T follicular helper cell (primary cell): ENCODE results near the gene TMC7.

ENCODE experiments used
- DNase-seq: peaks from one replicate; pipeline ENCODE4 v3.0.0-alpha.2; 2020; ENCODE audit warnings: low read depth

TMC7 gene

DNA sequence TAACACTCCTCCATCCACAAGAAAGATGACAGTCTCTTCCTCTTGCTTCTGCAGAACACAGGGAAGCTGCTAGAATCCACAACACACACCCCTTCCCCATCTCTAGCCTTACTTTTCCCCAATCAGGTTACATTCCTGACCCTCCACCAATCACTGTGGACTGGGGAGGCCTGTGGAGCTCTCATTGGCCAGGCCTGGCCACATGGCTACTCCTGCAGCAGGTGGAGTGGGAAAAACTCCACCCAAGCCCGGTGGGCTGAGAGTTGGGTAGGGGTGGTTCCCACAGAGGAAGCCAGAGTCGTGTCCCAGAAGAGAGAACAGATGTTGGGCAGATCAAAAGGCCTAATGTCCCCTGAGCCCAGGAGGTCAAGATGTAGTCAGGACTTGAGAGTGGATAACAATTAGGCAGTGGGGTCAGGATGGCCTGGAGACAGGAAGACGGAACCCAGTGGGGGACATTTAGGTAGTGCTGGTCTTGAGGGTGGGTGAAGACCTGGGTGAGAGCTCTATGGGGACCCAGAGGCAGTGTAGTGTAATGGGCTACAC is 105.7 kb downstream of the TMC7 start:
- DNase-seq = no peak

DNA sequence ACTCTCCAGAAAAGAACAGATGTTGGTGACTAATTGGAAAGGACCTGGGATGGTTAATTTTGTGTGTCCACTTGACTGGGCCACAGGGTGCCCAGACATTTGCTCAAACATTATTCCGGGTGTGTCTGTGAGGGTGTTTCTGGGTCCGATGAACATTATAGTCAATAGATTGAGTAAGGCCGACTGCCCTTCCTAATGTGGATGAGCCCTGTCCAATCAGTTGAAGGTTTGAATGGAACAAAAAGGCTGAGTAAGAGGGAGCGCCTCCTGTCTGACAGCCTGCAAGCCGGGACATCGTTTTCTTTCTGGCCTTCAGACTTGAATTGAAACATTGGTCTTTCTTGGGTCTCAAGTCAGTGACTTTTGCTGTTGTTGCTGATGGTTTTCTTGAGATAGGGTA is 107.2 kb downstream of the TMC7 start:
- no peak for DNase-seq

DNA sequence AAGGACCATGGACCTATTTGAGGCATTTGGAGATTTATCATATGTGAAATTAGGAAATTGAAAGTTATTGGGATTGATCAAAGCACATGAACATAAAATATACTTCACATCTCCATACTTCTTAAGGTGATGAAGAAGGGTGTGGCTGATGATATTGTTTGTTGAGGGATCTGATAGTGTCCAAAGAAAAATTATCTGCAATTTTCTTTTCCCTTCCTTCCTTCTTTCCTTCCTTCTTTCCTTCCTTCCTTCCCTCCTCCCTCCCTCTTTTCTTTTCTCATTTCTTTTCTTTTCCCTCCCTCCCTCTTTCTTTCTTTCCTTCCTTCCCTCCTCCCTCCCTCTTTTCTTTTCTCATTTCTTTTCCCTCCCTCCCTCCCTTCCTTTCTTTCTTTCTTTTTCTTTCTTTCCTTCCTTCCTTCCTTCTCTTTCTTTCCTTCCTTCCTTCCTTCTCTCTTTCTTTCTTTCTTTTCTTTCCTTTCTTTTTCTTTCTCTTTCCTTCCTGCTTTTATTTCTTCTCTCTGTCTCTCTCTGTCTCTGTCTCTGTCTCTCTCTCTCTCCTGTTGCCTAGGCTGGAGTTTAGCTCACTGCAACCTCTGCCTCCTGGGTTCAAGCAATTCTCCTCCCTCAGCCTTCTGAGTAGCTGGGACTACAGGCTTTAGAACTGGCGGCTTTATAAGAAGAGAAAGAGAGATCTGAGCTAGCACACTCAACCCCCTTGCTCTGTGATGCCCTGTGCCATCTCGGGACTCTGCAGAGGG is 109.1 kb downstream of the TMC7 start:
- no peak for DNase-seq

DNA sequence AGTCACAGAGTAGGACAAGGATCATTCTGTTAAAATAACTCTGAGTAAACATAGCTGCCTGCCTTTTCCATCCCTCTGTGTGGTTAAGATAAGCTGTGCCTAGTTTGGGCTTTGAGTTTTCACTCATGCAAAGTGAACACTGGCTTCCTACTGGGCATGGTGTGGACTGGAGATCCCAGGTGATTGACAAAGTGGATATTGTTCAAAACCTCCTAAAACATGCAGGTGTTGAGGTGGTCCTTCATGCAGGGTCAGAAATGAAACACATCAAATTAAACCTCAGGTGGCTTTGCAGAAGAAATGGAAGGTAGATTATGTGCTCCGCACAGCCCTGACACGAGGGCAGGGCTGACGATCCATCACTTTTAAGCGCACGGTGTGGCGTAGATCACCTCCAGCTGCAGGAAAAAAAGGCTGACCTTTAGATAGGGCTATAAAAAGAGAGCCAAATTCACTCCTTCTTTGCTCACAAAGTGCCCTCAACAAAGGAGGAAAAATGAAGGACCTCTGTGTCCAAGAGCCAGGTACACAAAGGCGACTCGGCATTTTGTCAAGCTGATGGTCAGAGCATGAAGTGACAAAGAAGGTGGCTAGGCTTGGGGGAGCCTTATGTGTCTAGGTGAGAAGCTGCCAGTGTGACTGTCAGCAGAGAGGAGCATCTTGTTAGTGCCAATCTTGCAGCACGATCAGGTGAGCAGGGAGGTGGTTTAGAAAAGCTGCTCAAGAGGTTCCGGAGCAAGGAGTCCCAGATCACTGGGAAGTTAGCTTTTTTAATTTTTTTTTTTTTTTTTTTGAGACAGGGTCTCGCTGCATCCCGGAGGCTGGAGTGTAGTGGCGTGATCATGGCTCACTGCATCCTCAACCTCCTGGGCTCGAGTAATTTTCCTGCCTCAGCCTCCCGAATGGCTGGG is 110.2 kb downstream of the TMC7 start:
- no peak for DNase-seq

DNA sequence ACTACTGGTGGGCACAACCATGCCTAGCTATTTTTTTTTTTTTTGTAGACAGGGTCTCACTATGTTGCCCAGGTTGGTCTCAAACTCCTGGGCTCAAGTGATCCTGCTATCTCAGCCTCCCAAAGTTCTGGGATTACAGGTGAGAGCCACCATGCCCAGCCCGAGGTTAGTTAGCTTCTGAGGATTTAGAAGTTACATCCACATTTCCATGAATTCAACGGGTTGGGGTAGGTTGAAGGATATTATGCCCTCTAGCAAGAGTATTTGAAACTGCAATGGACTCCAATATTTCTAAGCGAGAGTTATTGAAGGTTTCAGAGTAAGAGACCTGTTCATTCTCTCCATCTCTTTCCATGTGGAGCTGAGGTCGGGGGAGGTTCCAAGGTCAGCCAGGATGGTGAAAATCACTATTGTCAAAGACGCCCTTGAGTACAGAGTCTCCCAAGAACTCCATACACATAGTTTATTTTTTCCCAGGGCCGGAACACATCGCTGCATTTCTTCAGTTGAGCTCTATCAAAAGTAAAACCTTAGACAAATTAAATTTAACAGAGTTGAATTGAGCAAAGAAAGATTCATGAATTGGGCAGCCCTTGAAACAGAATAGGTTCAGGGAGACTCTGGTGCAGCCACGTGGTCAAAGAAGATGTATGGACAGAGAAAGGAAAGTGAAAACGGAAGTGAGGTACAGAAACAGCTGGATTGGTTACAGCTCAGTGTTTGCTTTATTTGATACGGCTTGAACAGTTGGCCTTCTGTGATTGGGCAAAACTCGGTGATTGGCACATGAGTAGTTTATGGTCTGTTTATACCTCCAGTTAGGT is 111.0 kb downstream of the TMC7 start:
- no peak for DNase-seq

DNA sequence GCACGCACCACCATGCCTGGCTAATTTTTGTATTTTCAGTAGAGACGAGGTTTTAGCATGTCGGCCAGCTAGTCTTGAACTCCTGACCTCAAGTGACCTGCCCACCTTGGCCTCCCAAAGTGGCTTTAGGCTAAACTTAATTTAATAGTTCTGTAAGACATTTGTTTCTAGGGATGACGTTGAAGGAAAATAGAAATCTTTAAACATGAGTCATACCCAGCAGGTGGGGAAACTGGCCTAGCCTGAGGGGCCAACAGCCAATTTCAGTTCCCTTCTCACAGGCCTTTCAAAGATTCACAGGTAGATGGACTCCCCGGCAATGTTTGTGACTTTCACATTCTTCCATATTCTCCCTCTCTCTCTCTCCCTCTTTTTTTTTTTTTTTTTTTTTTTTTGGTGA is 111.9 kb downstream of the TMC7 start:
- DNase-seq = no peak

DNA sequence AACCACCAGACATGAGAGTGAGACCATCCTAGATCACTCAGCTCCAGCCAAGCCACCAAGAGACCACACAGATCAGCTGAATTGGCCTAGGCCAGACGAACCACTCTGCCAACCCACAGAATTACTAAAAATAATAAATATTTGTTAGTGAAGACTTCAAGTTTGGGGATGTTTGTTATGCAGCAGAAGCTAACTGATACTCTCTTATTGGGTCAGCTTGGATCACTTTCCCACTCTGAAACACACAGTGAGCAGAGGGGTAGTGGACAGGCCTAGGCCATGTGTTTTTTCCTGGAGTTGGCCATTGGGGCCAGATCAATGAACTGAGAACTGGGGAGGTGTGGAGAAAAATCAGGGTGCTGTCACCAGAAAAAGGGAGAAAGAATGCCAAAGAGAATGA is 114.4 kb downstream of the TMC7 start:
- DNase-seq = no peak

DNA sequence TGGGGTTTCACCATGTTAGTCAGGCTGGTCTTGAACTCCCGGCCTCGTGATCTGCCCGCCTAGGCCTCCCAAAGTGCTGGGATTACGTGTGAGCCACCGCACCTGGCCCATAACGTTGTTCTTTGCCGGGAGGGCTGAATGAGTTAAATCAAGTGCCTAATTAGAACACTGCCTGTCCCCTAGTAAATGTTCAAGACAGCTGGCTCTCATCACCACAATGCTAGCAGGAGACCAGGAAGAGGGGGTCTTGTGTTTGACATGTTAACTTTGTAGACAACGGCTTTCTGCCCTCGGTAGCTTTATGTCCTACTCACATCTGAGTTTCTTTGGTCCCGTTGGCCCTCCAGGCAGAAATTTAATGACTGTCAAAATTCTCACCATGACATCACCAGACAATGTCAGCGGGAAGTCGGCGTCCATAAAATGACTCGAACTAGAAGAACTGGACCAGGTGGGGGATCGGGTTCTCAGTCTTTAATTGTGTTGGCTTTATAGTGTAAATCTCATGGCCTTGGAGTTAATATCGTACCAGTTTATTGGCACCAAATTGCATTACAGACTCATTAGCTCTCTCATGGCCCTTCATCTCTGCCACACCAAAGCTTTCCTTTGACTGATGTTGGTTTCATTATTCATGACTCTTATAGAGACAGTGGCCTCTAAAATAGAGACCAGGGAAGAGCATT is 118.6 kb downstream of the TMC7 start:
- no peak for DNase-seq

DNA sequence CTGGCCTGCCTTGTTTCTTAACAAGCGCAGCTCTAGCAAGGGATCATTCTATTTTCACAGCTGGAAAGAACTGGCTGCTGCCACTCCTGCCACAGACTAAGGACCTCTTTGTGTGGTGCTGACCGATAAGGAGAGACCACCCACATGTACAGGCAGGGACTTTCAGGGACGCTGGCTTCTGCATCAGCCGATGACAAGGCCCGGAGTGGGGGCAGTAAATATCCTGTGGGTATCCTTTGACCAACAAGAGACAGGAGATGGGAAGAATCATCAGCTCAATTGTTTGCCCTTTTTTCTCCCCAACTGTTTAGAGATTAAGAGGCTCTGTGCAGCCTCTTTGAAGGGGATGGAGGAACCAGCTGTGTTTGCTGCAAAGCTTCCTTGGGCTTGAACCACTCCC is 120.9 kb downstream of the TMC7 start:
- DNase-seq = no peak

DNA sequence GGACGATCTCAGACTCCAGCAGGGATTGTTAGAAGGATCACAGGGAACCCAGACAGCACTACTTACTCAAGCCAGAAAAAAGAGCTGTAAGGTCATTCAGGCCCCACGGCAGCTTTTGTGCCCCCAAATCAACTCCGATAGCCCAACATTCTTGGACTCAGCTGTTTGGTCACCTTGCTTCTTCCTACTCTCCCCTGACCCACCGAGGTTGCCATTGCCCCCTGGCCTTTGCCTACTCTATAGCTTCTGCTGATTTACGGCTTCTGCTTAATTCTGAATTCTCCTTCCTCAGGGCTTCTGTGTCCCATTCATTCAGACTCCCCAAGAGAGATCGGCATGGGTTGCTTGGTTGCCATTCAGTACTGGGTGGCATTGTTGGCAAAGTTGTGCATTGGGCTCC is 121.4 kb downstream of the TMC7 start:
- no peak for DNase-seq

DNA sequence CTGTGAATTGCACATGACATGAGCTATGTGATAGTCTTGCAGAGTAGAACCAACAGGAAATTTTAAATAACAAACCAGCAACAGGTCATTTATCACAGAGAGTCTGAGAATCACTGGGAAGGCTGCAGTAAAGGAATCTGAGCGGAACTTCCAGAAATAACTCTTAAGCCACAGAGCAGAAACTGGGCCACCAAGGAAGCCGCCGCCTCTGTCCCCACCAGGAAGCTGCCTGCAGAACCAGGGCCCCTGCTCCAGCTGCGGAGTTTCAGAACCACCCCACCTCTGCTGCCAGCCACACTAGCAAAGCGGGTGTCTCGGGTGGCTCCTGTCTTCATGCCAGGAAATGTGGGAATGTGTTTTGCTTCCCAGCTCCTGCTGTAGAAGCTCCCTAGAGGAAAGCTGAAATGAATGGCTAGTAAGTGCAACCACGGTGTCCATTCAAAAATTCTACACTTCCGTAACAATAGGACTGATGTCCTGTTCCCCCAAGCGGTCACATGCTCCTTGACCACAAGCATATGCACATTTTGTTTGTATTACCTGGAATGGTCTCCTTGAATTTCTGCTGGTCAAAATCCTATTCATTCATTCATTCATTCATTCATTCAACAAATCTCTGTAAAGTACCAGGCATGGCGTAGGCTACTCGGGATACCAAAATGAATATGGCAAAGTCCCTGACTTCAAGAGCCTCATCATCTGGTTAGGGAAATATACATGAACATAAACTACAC is 122.3 kb downstream of the TMC7 start:
- DNase-seq = no peak

DNA sequence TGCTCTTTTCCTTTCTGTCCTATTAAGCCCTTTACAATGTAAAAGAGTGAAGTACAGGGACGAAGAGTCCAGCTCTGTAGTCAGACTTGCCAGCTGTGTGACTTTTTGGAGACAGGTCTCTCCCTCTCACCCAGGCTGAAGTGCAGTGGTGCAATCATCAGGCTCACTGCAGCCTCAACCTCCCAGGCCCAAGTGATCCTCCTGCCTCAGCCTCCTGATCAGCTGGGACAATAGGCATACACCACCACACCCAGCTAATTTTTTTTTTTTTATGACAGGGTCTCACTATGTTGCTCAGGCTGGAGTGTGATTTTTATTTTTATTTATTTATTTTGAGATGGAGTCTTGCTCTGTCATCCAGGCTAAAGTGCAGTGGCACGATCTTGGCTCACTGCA is 122.9 kb downstream of the TMC7 start:
- DNase-seq = no peak

DNA sequence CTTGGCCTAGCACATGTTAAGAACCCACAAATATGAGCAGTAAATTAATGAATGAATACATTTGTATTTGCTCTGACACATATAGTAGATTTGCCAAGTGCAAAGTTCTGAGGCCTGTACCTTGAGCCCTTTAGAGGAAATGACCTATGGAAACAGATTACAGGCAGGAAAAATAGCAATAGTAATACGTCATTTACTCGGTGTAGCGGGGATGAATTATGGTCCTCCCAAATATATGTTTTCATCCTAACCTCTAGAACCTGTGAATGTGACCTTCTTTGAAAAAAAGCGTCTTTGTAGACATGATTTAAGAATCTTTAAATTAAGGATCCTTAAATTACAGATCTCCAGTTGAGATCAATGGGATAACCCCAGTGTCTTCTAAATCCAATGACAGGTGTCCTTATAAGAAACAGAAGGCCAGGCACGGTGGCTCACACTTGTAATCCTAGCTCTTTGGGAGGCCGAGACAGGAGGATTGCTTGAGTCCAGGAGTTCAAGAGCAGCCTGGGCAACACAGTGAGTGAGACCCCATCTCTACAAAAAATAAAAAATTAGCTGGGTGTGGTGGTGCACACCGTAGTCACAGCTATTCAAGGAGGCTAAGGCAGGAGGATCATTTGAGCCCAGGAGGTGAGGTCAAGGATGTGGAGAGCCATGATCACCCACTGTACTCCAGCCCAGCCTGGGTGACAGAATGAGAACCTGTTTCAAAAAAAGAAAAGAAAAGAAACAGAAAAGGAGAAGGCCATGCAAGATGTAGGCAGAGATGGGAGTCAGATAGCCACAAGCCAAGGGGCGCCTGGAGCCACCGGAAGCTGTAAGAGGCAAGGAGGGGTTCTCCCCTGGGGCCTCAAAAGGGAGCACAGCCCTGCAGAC is 124.9 kb downstream of the TMC7 start:
- no peak for DNase-seq

DNA sequence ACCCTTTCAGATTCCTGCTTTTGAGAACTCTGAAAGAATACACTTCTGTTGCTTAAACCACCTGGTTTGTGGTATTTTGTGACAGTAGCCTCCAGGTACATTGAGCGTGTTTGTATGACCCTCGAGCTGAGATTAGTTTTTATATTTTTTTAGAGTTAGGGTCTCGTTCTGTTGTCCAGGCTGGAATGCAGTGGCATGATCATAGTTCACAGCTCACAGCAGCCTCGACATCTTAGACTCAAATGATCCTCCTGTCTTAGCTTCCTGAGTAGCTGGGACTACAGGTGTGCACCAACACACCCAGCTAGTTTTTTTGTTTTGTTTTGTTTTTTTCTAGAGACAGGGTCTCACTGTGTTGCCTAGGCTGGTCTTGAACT is 125.5 kb downstream of the TMC7 start:
- no peak for DNase-seq

DNA sequence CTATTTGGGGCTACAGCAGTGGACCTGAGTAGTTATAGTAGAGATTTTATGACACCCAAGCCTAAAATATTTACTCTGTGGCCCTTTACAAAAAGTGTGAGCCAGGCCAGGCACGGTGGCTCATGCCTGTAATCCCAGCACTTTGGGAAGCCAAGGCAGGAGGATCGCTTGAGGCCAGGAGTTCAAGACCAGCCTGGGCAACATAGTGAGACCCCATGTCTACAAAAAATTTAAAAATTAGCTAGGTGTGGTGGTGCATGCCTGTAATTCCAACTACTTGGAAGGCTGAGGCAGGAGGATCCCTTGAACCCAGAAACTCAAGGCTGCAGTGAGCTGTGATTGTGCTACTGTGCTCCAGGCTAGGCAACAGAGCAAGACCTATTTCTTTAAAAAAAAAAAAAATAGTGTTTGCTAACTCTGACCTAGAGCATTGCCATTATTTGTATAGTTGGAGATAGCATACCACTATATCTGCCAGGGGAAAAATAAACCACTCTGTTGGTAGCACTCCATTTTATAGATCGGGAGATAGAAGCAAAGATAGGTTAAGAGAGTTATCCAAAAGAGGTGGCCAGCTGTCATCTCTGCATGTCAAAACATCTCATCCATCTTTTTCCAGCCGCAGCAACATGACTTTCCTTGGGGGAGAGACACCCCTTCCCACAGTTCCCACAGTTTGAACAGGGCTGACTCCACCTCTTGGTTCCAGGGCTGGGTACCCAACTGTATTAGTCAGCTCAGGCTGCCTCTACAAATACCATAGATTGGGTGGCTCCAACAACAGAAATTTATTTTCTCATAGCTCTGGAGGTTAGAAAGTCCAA is 127.0 kb downstream of the TMC7 start:
- no peak for DNase-seq

DNA sequence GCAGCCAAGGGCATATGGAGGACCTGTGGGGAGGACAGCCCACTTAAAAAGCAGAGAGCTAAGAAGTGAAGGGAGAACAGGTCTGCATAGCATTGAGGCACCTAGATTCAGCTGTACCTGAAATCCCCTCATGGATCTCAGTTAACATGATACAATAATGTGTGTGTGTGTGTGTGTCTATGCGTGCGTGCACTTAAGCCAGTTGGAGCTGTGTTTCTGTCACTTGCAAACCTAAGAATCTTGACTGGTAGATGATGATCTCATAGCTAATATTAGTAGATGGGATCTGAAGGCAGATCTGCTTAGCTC is 128.3 kb downstream of the TMC7 start:
- no peak for DNase-seq
